ENCODE measurements around the gene TSBP1. TPM values are rescaled to one million over a fixed set of nuclear protein-coding genes. Genes with fewer than 3 reads are reported as not detected.
"Not testable (repeated sequence)": the region's sequence is repeated elsewhere in the genome, so short reads cannot be mapped to it uniquely, and the experiment has no call there.

Gene TSBP1
- polyA plus RNA-seq, 2 donors = not detected

DNA sequence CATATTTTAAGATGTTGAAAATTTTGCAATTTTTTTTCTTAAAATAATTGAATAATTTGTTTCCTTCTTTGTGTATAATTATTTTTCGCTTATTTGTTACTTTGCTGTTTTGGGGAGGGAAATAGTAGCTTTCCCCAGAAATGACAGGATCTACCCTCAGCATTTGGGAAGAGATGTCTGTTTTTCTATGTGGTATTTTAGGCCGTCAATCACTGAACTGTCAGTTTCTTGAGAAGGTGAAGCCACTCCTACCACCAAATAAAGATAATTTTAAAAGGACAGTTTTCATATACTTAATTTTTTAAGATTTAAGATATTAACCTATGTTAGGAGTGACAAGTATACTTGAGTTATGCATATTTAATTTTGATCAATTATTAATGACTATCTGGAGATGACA lies 31.5 kb downstream of the TSBP1 start:
- Histone ChIP-seq H3K4me1 (ENCODE audit: control insufficient read depth in 2 of 2, insufficient read depth in 2 of 2, low read length in 1 of 2) (no peaks in the 10 kb centered on the region), H3K27me3 (ENCODE audit: control insufficient read depth in 1 of 2, insufficient read depth in 2 of 2, low read length in 2 of 2) (no peaks in the 10 kb centered on the region), H3K9me3 (ENCODE audit: control insufficient read depth in 2 of 2, insufficient read depth in 1 of 2, low read depth in 1 of 2, low read length in 1 of 2) (no peaks in the 10 kb centered on the region), H3K27ac (ENCODE audit: low read depth in 2 of 2, low read length in 1 of 2) (no peak overlapping the region), H3K4me3 (ENCODE audit: low read depth in 1 of 2, low read length in 2 of 2) (no peak overlapping the region), H3K36me3 (ENCODE audit: control insufficient read depth in 2 of 2, insufficient read depth in 2 of 2, low read length in 1 of 2) (no peaks in the 10 kb centered on the region)
- WGBS, 2 donors = 89 to 94% methylated on average over 2 of the region's 2 CpGs

DNA sequence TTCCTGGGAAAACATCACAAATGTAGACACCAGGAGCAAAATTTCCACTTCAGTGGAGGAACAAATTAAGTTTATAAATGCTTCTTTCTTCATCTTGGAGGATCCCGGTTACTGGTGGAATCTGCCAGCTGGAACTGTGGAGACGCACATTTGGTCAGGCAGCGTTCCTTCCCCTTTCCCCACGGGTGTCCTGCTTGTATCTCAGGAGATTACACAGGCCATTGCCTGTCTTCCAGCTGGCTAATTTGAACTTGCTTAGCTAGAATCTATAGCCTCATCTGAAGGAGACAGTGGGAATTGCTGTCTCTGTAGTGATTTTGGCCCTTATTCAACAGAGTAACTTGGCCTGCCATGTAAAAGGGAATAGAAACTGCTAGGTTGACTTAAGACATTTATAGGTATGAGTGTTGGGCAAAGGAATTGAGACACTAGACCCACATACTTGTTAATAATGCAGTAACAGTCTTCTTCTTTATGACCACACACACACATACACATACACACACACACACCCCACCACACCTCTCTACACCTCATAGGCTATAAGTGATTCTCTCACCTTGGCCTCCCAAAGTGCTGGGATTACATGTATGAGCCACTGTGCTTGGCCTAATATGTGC lies 34.4 kb downstream of the TSBP1 start:
- Histone ChIP-seq H3K27me3 (ENCODE audit: control insufficient read depth in 1 of 2, insufficient read depth in 2 of 2, low read length in 2 of 2) (no peaks in the 10 kb centered on the region), H3K9me3 (ENCODE audit: control insufficient read depth in 2 of 2, insufficient read depth in 1 of 2, low read depth in 1 of 2, low read length in 1 of 2) (no peaks in the 10 kb centered on the region), H3K4me3 (ENCODE audit: low read depth in 1 of 2, low read length in 2 of 2) (no peak overlapping the region), H3K36me3 (ENCODE audit: control insufficient read depth in 2 of 2, insufficient read depth in 2 of 2, low read length in 1 of 2) (no peaks in the 10 kb centered on the region), H3K4me1 (ENCODE audit: control insufficient read depth in 2 of 2, insufficient read depth in 2 of 2, low read length in 1 of 2) (no peaks in the 10 kb centered on the region), H3K27ac (ENCODE audit: low read depth in 2 of 2, low read length in 1 of 2) (no peak overlapping the region)
- 74 to 83% methylated on average over 4 of the region's 4 CpGs for WGBS, 2 donors

DNA sequence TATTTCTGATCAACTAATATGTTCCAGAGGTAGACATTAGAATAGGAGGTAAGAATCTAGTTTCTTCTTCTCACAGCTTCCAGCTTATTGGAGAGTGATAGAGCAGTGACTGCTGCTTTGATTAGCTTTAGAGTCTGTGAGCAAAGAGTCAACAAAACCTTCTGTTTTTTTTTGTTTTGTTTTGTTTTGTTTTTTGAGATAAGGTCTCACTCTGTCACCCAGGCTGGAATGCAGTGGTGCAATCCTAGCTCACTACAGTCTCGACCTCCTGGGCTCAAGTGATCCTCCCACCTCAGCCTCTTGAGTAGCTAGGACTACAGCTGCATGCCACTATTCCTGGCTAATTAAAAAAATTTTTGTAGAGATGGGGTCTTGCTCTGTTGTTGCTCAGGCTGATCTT lies 39.3 kb downstream of the TSBP1 start:
- Histone ChIP-seq H3K27me3 (ENCODE audit: control insufficient read depth in 1 of 2, insufficient read depth in 2 of 2, low read length in 2 of 2) (no peaks in the 10 kb centered on the region), H3K4me1 (ENCODE audit: control insufficient read depth in 2 of 2, insufficient read depth in 2 of 2, low read length in 1 of 2) (no peaks in the 10 kb centered on the region), H3K36me3 (ENCODE audit: control insufficient read depth in 2 of 2, insufficient read depth in 2 of 2, low read length in 1 of 2) (no peaks in the 10 kb centered on the region), H3K4me3 (ENCODE audit: low read depth in 1 of 2, low read length in 2 of 2) (no peak overlapping the region), H3K9me3 (ENCODE audit: control insufficient read depth in 2 of 2, insufficient read depth in 1 of 2, low read depth in 1 of 2, low read length in 1 of 2) (no peaks in the 10 kb centered on the region), H3K27ac (ENCODE audit: low read depth in 2 of 2, low read length in 1 of 2) (no peak overlapping the region)
- 75 to 92% methylated on average over 1 of the region's 1 CpG for WGBS, 2 donors

- H3K9me3 ChIP-seq (ENCODE audit: control insufficient read depth in 2 of 2, insufficient read depth in 1 of 2, low read depth in 1 of 2, low read length in 1 of 2) = no peaks in the 10 kb centered on the region
- H3K4me3 ChIP-seq (ENCODE audit: low read depth in 1 of 2, low read length in 2 of 2) = no peak overlapping the region
- no peaks in the 10 kb centered on the region for H3K36me3 ChIP-seq (ENCODE audit: control insufficient read depth in 2 of 2, insufficient read depth in 2 of 2, low read length in 1 of 2)
- H3K4me1 ChIP-seq (ENCODE audit: control insufficient read depth in 2 of 2, insufficient read depth in 2 of 2, low read length in 1 of 2) = no peaks in the 10 kb centered on the region
- no peaks in the 10 kb centered on the region for H3K27me3 ChIP-seq (ENCODE audit: control insufficient read depth in 1 of 2, insufficient read depth in 2 of 2, low read length in 2 of 2)
- H3K27ac ChIP-seq (ENCODE audit: low read depth in 2 of 2, low read length in 1 of 2) = no peak overlapping the region
Observed at GRCh38 chr6:32329141-32329540, 42.6 kb downstream of the TSBP1 start.

GRCh38 chr6:32327103-32327502 lies 44.6 kb downstream of the TSBP1 start:
- Histone ChIP-seq H3K27ac (ENCODE audit: low read depth in 2 of 2, low read length in 1 of 2) (no peak overlapping the region), H3K4me3 (ENCODE audit: low read depth in 1 of 2, low read length in 2 of 2) (no peak overlapping the region), H3K4me1 (ENCODE audit: control insufficient read depth in 2 of 2, insufficient read depth in 2 of 2, low read length in 1 of 2) (no peaks in the 10 kb centered on the region), H3K9me3 (ENCODE audit: control insufficient read depth in 2 of 2, insufficient read depth in 1 of 2, low read depth in 1 of 2, low read length in 1 of 2) (no peaks in the 10 kb centered on the region), H3K36me3 (ENCODE audit: control insufficient read depth in 2 of 2, insufficient read depth in 2 of 2, low read length in 1 of 2) (no peaks in the 10 kb centered on the region), H3K27me3 (ENCODE audit: control insufficient read depth in 1 of 2, insufficient read depth in 2 of 2, low read length in 2 of 2) (no peaks in the 10 kb centered on the region)
- 77 to 84% methylated on average over 3 of the region's 3 CpGs for WGBS, 2 donors

DNA sequence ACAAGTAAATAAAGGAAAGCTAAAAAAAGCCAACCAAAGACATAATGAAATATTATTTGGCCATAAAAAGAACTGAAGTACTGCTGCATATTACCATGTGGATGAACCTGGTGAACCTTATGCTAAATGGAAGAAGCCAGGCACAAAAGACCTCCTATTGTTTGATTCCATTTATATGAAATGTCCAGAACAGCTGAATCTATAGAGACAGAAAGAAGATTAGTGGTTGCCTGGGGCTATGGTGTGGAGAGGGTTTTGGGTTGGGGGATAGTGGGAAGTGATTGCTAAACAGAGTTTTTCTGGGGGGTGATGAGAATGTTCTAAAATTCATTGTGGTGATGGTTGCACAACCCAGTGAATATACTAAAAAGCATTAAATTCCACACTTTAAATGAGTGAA lies 53.2 kb downstream of the TSBP1 start:
- no peaks in the 10 kb centered on the region for H3K27me3 ChIP-seq (ENCODE audit: control insufficient read depth in 1 of 2, insufficient read depth in 2 of 2, low read length in 2 of 2)
- no peak overlapping the region for H3K27ac ChIP-seq (ENCODE audit: low read depth in 2 of 2, low read length in 1 of 2)
- no peaks in the 10 kb centered on the region for H3K4me1 ChIP-seq (ENCODE audit: control insufficient read depth in 2 of 2, insufficient read depth in 2 of 2, low read length in 1 of 2)
- H3K4me3 ChIP-seq (ENCODE audit: low read depth in 1 of 2, low read length in 2 of 2) = no peak overlapping the region
- no peaks in the 10 kb centered on the region for H3K9me3 ChIP-seq (ENCODE audit: control insufficient read depth in 2 of 2, insufficient read depth in 1 of 2, low read depth in 1 of 2, low read length in 1 of 2)
- no peaks in the 10 kb centered on the region for H3K36me3 ChIP-seq (ENCODE audit: control insufficient read depth in 2 of 2, insufficient read depth in 2 of 2, low read length in 1 of 2)

GRCh38 chr6:32317541-32317940 lies 54.2 kb downstream of the TSBP1 start:
- Histone ChIP-seq H3K4me1 (ENCODE audit: control insufficient read depth in 2 of 2, insufficient read depth in 2 of 2, low read length in 1 of 2) (no peaks in the 10 kb centered on the region), H3K27ac (ENCODE audit: low read depth in 2 of 2, low read length in 1 of 2) (no peak overlapping the region), H3K9me3 (ENCODE audit: control insufficient read depth in 2 of 2, insufficient read depth in 1 of 2, low read depth in 1 of 2, low read length in 1 of 2) (no peaks in the 10 kb centered on the region), H3K36me3 (ENCODE audit: control insufficient read depth in 2 of 2, insufficient read depth in 2 of 2, low read length in 1 of 2) (no peaks in the 10 kb centered on the region), H3K27me3 (ENCODE audit: control insufficient read depth in 1 of 2, insufficient read depth in 2 of 2, low read length in 2 of 2) (no peaks in the 10 kb centered on the region), H3K4me3 (ENCODE audit: low read depth in 1 of 2, low read length in 2 of 2) (no peak overlapping the region)
- 73 to 82% methylated on average over 5 of the region's 5 CpGs for WGBS, 2 donors

DNA sequence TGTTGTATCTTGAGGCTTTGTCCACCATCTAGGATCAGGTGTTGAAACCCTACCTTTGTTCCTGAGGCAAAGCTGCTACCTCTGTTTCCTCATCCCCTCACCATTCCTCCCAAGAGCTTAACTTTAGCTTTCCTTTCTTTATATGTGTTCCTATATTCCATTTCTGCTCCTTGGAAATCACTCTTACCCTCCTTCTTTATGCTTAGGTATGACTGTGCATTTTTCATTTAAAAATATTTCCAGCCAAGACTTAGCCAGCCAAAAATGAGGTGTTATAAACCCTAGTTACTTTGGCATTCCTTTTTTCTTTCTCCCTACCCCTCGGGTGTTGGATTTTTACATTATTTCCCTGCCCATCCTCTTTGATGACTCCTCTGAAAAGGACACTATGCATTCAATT lies 57.7 kb downstream of the TSBP1 start:
- Histone ChIP-seq H3K9me3 (ENCODE audit: control insufficient read depth in 2 of 2, insufficient read depth in 1 of 2, low read depth in 1 of 2, low read length in 1 of 2) (no peaks in the 10 kb centered on the region), H3K36me3 (ENCODE audit: control insufficient read depth in 2 of 2, insufficient read depth in 2 of 2, low read length in 1 of 2) (no peaks in the 10 kb centered on the region), H3K4me3 (ENCODE audit: low read depth in 1 of 2, low read length in 2 of 2) (no peak overlapping the region), H3K27ac (ENCODE audit: low read depth in 2 of 2, low read length in 1 of 2) (no peak overlapping the region), H3K27me3 (ENCODE audit: control insufficient read depth in 1 of 2, insufficient read depth in 2 of 2, low read length in 2 of 2) (no peaks in the 10 kb centered on the region), H3K4me1 (ENCODE audit: control insufficient read depth in 2 of 2, insufficient read depth in 2 of 2, low read length in 1 of 2) (no peaks in the 10 kb centered on the region)
- WGBS, 2 donors = 71 to 76% methylated on average over 1 of the region's 1 CpG

DNA sequence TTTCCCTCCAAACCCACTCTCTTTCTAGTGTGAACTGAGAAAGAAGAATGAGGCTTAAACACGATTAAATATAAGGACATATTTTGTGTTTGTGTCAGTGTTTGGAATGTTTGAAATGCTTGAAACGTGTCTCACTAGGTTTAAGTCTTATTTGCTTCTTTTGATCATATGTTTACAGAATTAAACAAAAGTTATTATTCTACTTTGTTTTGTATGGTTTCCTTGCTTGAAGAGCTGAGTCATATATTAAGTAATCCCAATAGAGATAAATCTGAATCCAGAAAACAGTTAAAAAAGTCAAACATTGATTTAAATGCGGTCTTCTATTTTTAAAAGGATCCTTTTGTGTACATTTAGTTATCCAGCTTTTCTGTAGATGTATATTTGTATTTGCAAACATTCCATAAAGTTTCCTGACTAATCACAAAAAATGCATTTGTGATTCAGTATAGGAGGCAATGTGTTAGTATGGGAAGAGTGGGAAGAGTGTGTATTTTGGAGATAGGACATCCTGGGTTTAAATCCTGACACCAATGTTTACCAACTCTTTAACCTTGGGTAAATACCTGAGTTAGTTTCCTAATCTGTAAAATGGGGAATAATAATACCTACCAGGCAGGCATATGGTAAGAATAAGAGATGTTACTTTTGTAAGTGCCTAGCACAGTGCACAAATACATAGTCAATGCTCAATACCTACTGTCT lies 72.9 kb downstream of the TSBP1 start:
- no peaks in the 10 kb centered on the region for H3K9me3 ChIP-seq (ENCODE audit: control insufficient read depth in 2 of 2, insufficient read depth in 1 of 2, low read depth in 1 of 2, low read length in 1 of 2)
- WGBS, 2 donors = 49 to 50% methylated on average over 3 of the region's 3 CpGs
- H3K27ac ChIP-seq (ENCODE audit: low read depth in 2 of 2, low read length in 1 of 2) = no peak overlapping the region
- no peaks in the 10 kb centered on the region for H3K27me3 ChIP-seq (ENCODE audit: control insufficient read depth in 1 of 2, insufficient read depth in 2 of 2, low read length in 2 of 2)
- H3K4me3 ChIP-seq (ENCODE audit: low read depth in 1 of 2, low read length in 2 of 2) = no peak overlapping the region
- no peaks in the 10 kb centered on the region for H3K36me3 ChIP-seq (ENCODE audit: control insufficient read depth in 2 of 2, insufficient read depth in 2 of 2, low read length in 1 of 2)
- H3K4me1 ChIP-seq (ENCODE audit: control insufficient read depth in 2 of 2, insufficient read depth in 2 of 2, low read length in 1 of 2) = no peaks in the 10 kb centered on the region

GRCh38 chr6:32294980-32295379 lies 76.7 kb downstream of the TSBP1 start:
- not testable (repeated sequence) for H3K27ac ChIP-seq (ENCODE audit: low read depth in 2 of 2, low read length in 1 of 2); H3K9me3 ChIP-seq (ENCODE audit: control insufficient read depth in 2 of 2, insufficient read depth in 1 of 2, low read depth in 1 of 2, low read length in 1 of 2); H3K36me3 ChIP-seq (ENCODE audit: control insufficient read depth in 2 of 2, insufficient read depth in 2 of 2, low read length in 1 of 2); H3K4me1 ChIP-seq (ENCODE audit: control insufficient read depth in 2 of 2, insufficient read depth in 2 of 2, low read length in 1 of 2); H3K27me3 ChIP-seq (ENCODE audit: control insufficient read depth in 1 of 2, insufficient read depth in 2 of 2, low read length in 2 of 2); H3K4me3 ChIP-seq (ENCODE audit: low read depth in 1 of 2, low read length in 2 of 2)
- 87 to 91% methylated on average over 3 of the region's 3 CpGs for WGBS, 2 donors
